ENCODE measurements around the gene CFAP65.

DNA sequence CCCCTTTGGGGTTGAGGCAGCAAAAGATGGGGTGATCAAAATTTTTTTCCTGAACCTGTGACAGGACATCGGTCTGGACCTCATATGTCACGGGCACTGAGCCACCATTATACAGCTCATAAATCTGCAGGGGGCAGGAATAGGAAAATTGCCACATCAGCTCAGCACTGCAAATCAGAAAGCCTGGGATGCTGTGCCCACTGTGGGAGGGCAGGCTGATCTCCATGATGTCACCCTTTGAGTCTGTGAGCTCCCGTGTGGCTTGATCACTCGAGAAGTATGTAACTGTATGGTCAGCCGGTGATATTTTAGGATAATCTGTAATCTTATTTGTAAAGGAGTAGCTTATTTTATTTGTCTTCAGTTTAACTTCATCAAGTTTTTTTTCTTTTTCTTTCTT, 30.4 kb downstream of the CFAP65 start:
- TF ChIP-seq, protein P1, sequence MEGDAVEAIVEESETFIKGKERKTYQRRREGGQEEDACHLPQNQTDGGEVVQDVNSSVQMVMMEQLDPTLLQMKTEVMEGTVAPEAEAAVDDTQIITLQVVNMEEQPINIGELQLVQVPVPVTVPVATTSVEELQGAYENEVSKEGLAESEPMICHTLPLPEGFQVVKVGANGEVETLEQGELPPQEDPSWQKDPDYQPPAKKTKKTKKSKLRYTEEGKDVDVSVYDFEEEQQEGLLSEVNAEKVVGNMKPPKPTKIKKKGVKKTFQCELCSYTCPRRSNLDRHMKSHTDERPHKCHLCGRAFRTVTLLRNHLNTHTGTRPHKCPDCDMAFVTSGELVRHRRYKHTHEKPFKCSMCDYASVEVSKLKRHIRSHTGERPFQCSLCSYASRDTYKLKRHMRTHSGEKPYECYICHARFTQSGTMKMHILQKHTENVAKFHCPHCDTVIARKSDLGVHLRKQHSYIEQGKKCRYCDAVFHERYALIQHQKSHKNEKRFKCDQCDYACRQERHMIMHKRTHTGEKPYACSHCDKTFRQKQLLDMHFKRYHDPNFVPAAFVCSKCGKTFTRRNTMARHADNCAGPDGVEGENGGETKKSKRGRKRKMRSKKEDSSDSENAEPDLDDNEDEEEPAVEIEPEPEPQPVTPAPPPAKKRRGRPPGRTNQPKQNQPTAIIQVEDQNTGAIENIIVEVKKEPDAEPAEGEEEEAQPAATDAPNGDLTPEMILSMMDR (IDR thresholded peaks at IDR 0.05) = no peak
- no peak for TF ChIP-seq POLR2A (IDR thresholded peaks at IDR 0.05)

All from upper lobe of left lung (tissue), 4 donors.